GM12878 (cell line): ENCODE measurements around the gene BORCS5. TPM values are rescaled to one million over a fixed set of nuclear protein-coding genes. Genes with fewer than 3 reads are reported as not detected.

Experiments used
- CBX5 ChIP-seq: sonication (generic); IDR thresholded peaks from 2 replicates; pipeline ENCODE4 v1.6.1; 2016; ENCODE audit warnings: low read depth, moderate library complexity, mild to moderate bottlenecking, inconsistent platforms
- CTCF ChIP-seq, 3 experiments: IDR thresholded peaks in 2 of 3; conservative IDR thresholded peaks in 1 of 3; 2 replicates each; pipeline ENCODE4 v1.5.1; 2011; ENCODE audit warnings: low read depth in 3 of 3, low read length in 3 of 3, mild to moderate bottlenecking in 3 of 3, control low read depth in 2 of 3, moderate library complexity in 2 of 3, inconsistent platforms in 1 of 3, mixed read lengths in 1 of 3; ENCODE audit not compliant: control insufficient read depth in 2 of 3, insufficient read depth in 1 of 3; ENCODE audit errors: extremely low read depth in 1 of 3
- DPF2 ChIP-seq: fragments of 450-650 bp; IDR thresholded peaks from 2 replicates; pipeline ENCODE4 v1.6.1; 2017; ENCODE audit warnings: mild to moderate bottlenecking
- IKZF1 ChIP-seq: fragments of 450-650 bp; conservative IDR thresholded peaks from 2 replicates; pipeline ENCODE4 v1.6.1; 2017; ENCODE audit warnings: antibody characterized with exemption, mild to moderate bottlenecking
- LARP7 ChIP-seq: fragments of 450-650 bp; IDR thresholded peaks from 2 replicates; pipeline ENCODE4 v1.6.1; 2017; ENCODE audit warnings: mild to moderate bottlenecking
- MEF2B ChIP-seq: fragments of 450-650 bp; IDR thresholded peaks from 2 replicates; pipeline ENCODE4 v1.6.1; 2018; ENCODE audit warnings: mild to moderate bottlenecking, moderate library complexity; ENCODE audit not compliant: partially characterized antibody, poor library complexity, severe bottlenecking
- NR2C1 ChIP-seq: fragments of 450-650 bp; IDR thresholded peaks from 2 replicates; pipeline ENCODE4 v1.6.1; 2017; ENCODE audit warnings: antibody characterized with exemption, mild to moderate bottlenecking, moderate library complexity
- POLR2A ChIP-seq: IDR thresholded peaks from 2 replicates; pipeline ENCODE4 v1.6.1; 2011; ENCODE audit warnings: low read depth, mild to moderate bottlenecking, low read length
- USF1 ChIP-seq: IDR thresholded peaks from 2 replicates; pipeline ENCODE4 v1.6.1; 2011; ENCODE audit warnings: borderline replicate concordance, low read depth, mild to moderate bottlenecking, moderate library complexity, mixed read lengths, low read length; ENCODE audit not compliant: insufficient read depth; ENCODE audit errors: extremely low read length
- ZBTB33 ChIP-seq: fragments of 450-650 bp; IDR thresholded peaks from 2 replicates; pipeline ENCODE4 v1.6.1; 2017; ENCODE audit warnings: mild to moderate bottlenecking
- ZBTB4 ChIP-seq: fragments of 450-650 bp; formaldehyde crosslinking; IDR thresholded peaks from 2 replicates; pipeline ENCODE4 v1.4.0; 2022; ENCODE audit warnings: mild to moderate bottlenecking, moderate library complexity
- ZNF207 ChIP-seq: fragments of 450-650 bp; IDR thresholded peaks from 2 replicates; pipeline ENCODE4 v1.6.1; 2014; ENCODE audit warnings: antibody characterized with exemption, mild to moderate bottlenecking, borderline replicate concordance
- polyA plus RNA-seq, 11 experiments: library from polyadenylated mRNA; depleted of rRNA in 4 of 11; unstranded in 6 of 11; stranded (reverse) in 5 of 11; fragments of >200 nt; fragmentation: Nextera tagmentation in 4 of 11; fragmentation: Illumina TruSeq in 1 of 11; extraction: Ambion mirVana in 4 of 11; extraction: Trizol in 1 of 11; gene quantifications; 1 replicate in 1 of 11; 2 replicates in 10 of 11; pipeline versions ENCODE4 v1.2.1 to v1.2.3, GENCODE V29; 2011 to 2016; ENCODE audit warnings: inconsistent platforms in 2 of 11, missing spikeins in 2 of 11, low read depth in 1 of 11
- total RNA-seq, 4 experiments: library from RNA; depleted of rRNA in 3 of 4; stranded (reverse); fragments of >200 nt in 3 of 4; fragmentation: Illumina TruSeq in 1 of 4; extraction: Trizol in 1 of 4; gene quantifications; 2 replicates each; pipeline versions ENCODE4 v1.2.1 to v1.2.3, GENCODE V29; 2013 to 2021

Gene BORCS5
- total and polyA plus RNA-seq, 10 of the 15 experiments (the other 5 are each of a cell fraction or from before 2014, with no cell fraction given): 1.4 to 39.7 (median 16.1) TPM

- TF ChIP-seq ZNF207 (no peak), USF1 (no peak), CBX5 (no peak), MEF2B (no peak), IKZF1 (peak; percentile 65), POLR2A (peak; percentile 35; the same call in 1 of the 2 replicates), DPF2 (peak; percentile 59; the same call in 1 of the 2 replicates), NR2C1 (peak; percentile 21; the same call in 1 of the 2 replicates), ZBTB4 (no peak), ZBTB33 (no peak), LARP7 (0 out of 2 replicates have a peak, but pooled peaks have one; percentile 34), CTCF (IDR thresholded peaks at IDR 0.05 in 2 of 3, conservative IDR thresholded peaks at IDR 0.05 in 1 of 3; ENCODE audit: control insufficient read depth in 2 of 3, extremely low read depth in 1 of 3, insufficient read depth in 1 of 3, low read depth in 3 of 3, low read length in 3 of 3) (peak in 2 of 3 experiments; percentile 34 to 49; a peak in 3 of 6 replicates)
Observed at GRCh38 chr12:12349711-12350665, 6.9 kb upstream of the BORCS5 start, which contains the start of gene MANSC1 (continued).
